Urinary bladder (tissue), 4 donors: ENCODE results near the gene DPPA5. TPM values are rescaled to one million over a fixed set of nuclear protein-coding genes. Genes with fewer than 3 reads are reported as not detected.
A peak's percentile ranks its signal among the peaks of the same experiment; 100 is the strongest.
"Not testable (repeated sequence)": the region's sequence is repeated elsewhere in the genome, so short reads cannot be mapped to it uniquely, and the experiment has no call there.

Source experiments
- DNase-seq: peaks from one replicate; pipeline ENCODE4 v3.0.0-alpha.2; 2015; ENCODE audit errors: extremely low spot score
- H3K27ac ChIP-seq: one replicate; pipeline ENCODE4 v1.5.1; 2013; ENCODE audit warnings: low read depth, mild to moderate bottlenecking, moderate library complexity
- H3K36me3 ChIP-seq: one replicate; pipeline ENCODE4 v1.6.1; 2013; ENCODE audit warnings: mild to moderate bottlenecking, moderate library complexity; ENCODE audit not compliant: insufficient read depth
- H3K4me1 ChIP-seq: one replicate; pipeline ENCODE4 v1.6.1; 2013; ENCODE audit warnings: mild to moderate bottlenecking, moderate library complexity; ENCODE audit not compliant: insufficient read depth
- H3K4me3 ChIP-seq: one replicate; pipeline ENCODE4 v1.5.1; 2013; ENCODE audit warnings: low read depth, low read length
- WGBS: extraction: QIAGEN DNeasy Blood & Tissue Kit; methylation state at CpG from one replicate; pipeline ENCODE4 v1.1.7; 2013; 5-methylcytosine and 5-hydroxymethylcytosine counted together
- polyA plus RNA-seq: library from polyadenylated mRNA; stranded (reverse); fragments of 200-250 nt; gene quantifications from one replicate; pipeline ENCODE4 v1.2.3, GENCODE V29; 2013
- total RNA-seq: library from RNA; depleted of rRNA; stranded (reverse); fragments of >200 nt; gene quantifications from one replicate; pipeline ENCODE4 v1.2.3, GENCODE V29; 2014
- donor health status: healthy with polysubstance abuse.
- donor health status: healthy.

DPPA5 gene, protein sequence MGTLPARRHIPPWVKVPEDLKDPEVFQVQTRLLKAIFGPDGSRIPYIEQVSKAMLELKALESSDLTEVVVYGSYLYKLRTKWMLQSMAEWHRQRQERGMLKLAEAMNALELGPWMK
- total RNA-seq (not detected), polyA plus RNA-seq (not detected)

DNA sequence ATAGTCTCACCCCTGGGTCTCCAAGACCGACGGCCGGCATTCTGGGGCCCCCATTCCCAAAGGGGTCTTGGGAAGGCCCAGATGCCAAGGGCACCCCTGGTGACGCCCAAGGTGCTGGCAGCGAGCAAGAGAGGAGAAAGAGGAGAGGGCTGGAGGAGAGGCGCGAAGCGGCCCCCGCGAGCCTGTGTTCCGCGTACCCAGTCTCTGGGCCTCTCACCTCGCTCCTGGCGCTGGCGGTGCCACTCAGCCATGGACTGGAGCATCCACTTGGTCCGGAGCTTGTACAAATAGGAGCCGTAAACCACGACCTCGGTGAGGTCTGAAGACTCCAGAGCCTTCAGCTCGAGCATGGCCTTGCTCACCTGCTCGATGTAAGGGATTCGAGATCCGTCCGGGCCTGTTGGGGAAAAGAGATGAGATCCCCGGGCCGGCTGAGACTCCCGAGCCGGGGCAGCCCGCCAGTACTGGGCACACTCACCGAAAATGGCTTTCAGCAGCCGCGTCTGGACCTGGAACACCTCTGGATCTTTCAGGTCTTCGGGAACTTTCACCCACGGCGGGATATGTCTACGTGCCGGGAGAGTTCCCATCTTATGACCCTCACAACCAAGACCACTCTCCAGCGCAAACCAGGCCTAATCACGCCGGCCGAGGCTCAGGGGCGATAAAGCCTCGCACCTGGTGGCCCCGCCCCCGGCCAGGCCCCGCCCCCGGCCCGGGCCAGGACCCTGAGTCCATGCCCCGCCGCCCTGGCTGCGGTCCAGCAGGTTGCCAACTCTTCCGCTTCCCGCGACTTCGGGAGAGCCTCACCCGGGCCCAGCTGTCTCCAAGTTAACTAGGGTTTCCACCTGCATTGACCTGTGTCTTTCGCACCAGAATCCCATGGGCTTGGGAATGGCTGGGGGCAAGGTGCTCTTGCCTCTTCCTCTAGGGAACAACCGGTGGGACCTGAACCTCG is at the start of gene DPPA5:
TSS of gene DPPA5 (minus strand) at position 641 of the 958 bp plus-strand sequence. CDS start at position 590, 51 bp downstream.
- Histone ChIP-seq H3K4me3 (no peak within 1 kb of the TSS), H3K4me1 (no peaks in the 10 kb centered on the region), H3K36me3 (no peaks in the 10 kb centered on the region), H3K27ac (no peak within 1 kb of the TSS)
- 90% methylated on average over 59 of the region's 59 CpGs for WGBS
- no peak for DNase-seq

DNA sequence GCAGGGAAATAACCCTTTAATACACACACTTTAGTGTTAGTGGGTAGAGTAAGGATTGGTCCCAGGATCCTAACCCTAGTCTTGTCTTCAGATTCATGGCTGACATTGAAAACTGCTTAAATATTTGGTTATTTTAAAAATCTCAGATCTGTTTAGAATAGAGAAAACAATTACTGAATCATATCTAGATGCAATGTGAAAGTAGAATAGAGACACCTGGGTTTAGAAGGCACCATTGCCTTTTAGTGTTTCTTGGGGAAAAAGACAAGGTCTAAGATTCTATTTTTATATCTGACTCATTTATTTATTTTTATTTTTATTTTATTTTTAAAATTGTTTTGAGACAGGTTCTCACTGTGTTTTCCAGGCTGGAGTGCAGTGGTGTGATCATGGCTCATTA is 46.6 kb upstream of the DPPA5 start:
- no peaks in the 10 kb centered on the region for H3K4me1 ChIP-seq
- H3K4me3 ChIP-seq, result no peak overlapping the region
- no peak overlapping the region for H3K27ac ChIP-seq
- DNase-seq, result no peak
- H3K36me3 ChIP-seq, result no peaks in the 10 kb centered on the region

DNA sequence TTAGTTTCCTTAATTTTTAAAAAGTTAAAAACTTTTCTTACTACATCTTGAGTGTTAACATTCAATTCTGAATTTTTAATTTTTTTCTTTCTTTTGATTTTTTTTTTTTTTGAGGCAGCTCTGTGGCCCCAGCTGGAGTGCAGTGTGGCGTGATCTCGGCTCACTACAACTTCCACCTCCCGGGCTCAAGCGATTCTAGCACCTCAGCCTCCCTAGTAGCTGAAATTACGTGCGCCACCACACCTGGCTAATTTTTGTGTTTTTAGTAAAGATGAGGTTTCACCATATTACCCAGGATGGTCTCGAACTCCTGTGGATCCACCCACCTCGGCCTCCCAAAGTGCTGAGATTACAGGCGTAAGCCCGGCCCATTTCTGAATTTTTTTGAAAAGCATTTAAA is 41.8 kb upstream of the DPPA5 start:
- H3K36me3 ChIP-seq, result no peaks in the 10 kb centered on the region
- no peaks in the 10 kb centered on the region for H3K4me1 ChIP-seq
- H3K27ac ChIP-seq, result no peak overlapping the region
- no peak overlapping the region for H3K4me3 ChIP-seq
- WGBS, result 96% methylated on average over 10 of the region's 10 CpGs
- DNase-seq, result no peak

DNA sequence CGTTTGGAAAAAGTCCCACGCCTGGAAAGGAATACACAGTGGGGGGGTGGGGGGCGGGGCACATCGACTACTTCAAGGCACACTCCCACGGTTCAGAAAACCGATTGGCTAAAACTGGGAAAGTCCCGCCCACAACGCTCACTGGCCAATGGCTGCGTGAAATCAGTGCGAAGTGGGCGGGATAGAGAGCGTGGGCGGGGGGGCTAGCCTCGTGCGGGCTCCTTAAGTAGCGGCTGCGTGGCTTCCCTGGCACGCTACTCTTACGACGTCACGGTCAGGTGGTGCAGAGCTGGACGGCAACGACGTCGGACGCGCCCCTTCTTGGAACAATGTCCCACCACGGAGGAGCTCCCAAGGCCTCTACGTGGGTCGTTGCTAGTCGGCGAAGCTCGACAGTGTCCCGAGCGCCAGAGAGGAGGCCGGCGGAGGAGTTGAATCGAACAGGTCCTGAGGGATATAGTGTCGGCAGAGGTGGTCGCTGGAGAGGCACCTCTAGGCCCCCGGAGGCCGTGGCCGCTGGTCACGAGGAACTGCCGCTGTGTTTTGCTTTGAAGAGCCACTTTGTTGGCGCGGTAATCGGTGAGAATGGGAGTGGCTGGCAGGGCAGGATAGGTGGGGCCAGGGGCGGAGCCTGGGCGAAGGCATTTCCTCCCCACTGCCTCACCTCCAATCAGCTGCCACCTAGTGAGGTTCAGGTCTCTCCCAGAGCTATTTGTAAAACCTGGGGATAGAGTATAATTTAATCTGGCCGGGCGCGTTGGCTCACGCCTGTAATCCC is 40.7 kb upstream of the DPPA5 start, which contains the start of gene DDX43:
TSS of gene DDX43 (plus strand) at position 252 of the 778 bp plus-strand sequence. CDS start at position 330, 78 bp downstream.
- Histone ChIP-seq H3K27ac (no peak within 1 kb of the TSS), H3K36me3 (no peaks in the 10 kb centered on the region), H3K4me1 (no peaks in the 10 kb centered on the region), H3K4me3 (no peak within 1 kb of the TSS)
- WGBS, result 69% methylated on average over 54 of the region's 54 CpGs
- DNase-seq, result no peak

DNA sequence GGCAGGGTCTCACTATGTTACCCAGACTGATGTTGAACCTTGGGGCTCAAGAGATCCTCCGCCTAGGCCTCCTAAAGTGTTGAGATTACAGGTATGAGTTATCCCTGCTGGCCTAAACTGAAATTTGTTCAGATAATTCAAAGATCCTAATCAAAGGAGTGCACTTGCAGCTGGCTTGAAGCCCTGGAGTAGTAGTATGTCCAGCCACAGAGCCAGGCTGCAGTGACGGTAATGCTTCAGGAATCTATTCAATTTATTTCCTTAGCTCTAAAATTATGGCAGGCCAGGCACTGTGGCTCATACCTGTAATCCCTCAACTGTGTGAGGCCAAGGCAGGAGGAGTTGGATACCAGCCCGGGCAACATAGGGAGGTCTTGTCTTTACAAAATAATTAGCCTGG is 39.2 kb upstream of the DPPA5 start:
- DNase-seq, result no peak
- 85% methylated on average over 3 of the region's 3 CpGs for WGBS
- Histone ChIP-seq H3K4me1 (no peaks in the 10 kb centered on the region), H3K4me3 (no peak overlapping the region), H3K27ac (no peak overlapping the region), H3K36me3 (no peaks in the 10 kb centered on the region)

DNA sequence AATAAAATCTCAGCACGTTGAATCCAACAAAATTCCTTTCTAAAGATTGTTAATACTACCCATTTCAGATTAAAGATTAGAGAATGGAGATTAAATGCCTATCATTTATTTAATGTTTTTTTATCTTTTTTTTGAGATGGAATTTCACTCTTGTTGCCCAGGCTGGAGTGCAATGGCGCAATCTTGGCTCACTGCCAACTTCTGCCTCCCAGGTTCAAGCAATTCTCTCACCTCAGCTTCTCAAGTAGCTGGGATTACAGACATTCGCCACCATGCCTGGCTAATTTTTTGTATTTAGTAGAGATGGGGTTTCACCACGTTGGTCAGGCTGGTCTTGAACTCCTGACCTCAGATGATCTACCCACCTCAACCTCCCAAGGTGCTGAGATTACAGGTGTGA is 38.1 kb upstream of the DPPA5 start:
- not testable (repeated sequence) for H3K36me3 ChIP-seq, DNase-seq, H3K27ac ChIP-seq, H3K4me1 ChIP-seq, H3K4me3 ChIP-seq
- WGBS, result 66% methylated on average over 4 of the region's 4 CpGs

DNA sequence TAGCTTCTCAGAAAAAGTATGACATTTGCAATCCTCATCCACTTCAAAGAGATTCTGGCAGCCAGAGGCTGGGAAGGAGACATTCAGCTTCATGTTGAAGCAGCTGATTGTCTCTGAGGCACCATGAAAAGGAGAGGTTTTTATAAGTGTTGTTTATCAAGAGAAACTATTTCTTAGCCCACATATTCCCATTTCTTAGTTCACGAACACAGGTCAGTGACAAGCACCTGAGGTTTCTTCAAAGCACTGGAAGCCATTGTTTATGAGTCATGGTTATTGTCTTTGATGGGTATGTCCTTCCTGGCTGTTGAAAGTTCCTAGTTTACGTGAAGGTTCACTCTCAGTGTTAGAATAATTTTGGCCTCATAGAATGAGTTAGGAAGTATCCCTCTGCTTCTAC is 37.6 kb upstream of the DPPA5 start:
- WGBS, result 81% methylated on average over 2 of the region's 2 CpGs
- Histone ChIP-seq H3K36me3 (no peaks in the 10 kb centered on the region), H3K4me1 (no peaks in the 10 kb centered on the region), H3K4me3 (no peak overlapping the region), H3K27ac (no peak overlapping the region)
- no peak for DNase-seq

DNA sequence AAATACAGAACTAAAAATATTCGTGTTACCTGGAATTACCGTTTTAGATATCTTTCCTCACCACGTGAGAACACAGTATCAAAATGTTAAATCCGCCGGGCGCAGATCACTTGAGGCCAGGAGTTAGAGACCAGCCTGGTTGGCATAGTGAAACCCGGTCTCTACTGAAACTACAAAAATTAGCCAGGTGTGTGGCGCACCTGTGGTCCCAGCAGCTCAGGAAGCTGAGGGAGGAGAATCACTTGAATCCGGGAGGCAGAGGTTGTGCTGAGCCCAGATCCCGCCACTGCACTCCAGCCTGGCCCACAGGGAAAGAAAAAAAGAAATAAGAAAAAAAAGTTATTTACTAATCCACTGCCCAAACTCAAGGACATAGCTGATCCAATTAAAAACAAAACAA is 35.8 kb upstream of the DPPA5 start:
- Histone ChIP-seq H3K36me3 (no peaks in the 10 kb centered on the region), H3K4me1 (no peaks in the 10 kb centered on the region), H3K27ac (no peak overlapping the region), H3K4me3 (no peak overlapping the region)
- WGBS, result 88% methylated on average over 10 of the region's 10 CpGs
- no peak for DNase-seq

DNA sequence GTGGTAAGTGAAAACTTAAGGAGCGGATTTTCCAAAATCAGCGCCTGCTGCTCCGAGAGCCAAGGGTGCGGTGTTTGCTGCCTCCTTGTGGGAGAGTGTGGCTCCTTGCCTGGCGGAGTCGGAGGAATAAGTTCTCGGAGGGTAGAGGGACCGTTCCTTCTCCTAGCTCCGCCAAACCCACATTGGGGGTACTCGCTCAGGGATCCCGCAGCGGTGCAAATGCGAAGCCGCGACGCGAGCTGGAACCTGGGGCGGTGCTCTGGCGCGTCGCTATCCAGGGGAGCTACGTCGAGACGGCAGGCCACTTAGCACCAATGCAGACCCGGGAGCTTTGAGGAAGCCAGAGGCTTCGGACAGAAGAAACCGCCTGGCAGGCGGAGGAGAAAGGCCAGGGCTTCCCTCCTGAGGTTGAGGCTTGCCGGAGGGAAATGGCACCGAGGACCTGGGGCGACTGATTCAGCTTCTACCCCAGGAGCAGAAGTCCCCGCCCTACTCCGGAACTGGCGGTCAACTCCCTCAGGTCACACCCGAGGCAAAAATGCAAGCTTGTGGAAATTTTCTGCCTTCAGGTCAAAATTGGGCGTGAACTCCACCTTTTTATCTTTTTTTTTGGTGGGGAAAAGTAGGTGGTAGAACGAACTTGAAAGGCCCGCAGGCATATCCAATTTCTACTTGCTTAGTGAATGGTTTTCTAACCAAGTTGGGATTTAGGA is 34.9 kb upstream of the DPPA5 start:
- peak; percentile 4 for DNase-seq
- 3% methylated on average over 38 of the region's 38 CpGs for WGBS
- H3K27ac ChIP-seq, result no peak overlapping the region

DNA sequence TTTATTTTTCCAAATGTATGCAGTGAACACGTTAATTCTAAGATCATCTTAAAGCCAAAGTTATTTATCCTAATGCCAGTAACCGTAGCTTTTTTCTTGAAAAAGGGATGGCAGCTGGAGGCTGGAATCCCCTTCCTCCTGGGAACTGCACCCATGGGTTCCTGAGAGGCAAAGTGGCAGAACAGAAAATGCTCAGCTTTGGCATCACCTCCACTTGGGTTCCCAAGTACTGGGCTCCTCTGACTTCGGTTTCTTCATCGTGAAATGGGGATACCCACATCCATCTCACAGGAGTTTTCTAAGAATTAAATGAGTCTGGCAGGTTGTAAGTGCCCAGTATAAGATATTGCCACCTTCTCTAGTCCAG is 34.3 kb upstream of the DPPA5 start:
- DNase-seq, result no peak
- WGBS, result 34% methylated on average over 4 of the region's 4 CpGs
- Histone ChIP-seq H3K36me3 (no peaks in the 10 kb centered on the region), H3K4me1 (no peaks in the 10 kb centered on the region), H3K27ac (no peak overlapping the region), H3K4me3 (peak overlapping the region; percentile 35)

More for the DNA sequence above, 34.9 kb upstream of the DPPA5 start:
- Histone ChIP-seq H3K4me1 (no peaks in the 10 kb centered on the region), H3K36me3 (no peaks in the 10 kb centered on the region), H3K4me3 (peak overlapping the region; percentile 35)

DNA sequence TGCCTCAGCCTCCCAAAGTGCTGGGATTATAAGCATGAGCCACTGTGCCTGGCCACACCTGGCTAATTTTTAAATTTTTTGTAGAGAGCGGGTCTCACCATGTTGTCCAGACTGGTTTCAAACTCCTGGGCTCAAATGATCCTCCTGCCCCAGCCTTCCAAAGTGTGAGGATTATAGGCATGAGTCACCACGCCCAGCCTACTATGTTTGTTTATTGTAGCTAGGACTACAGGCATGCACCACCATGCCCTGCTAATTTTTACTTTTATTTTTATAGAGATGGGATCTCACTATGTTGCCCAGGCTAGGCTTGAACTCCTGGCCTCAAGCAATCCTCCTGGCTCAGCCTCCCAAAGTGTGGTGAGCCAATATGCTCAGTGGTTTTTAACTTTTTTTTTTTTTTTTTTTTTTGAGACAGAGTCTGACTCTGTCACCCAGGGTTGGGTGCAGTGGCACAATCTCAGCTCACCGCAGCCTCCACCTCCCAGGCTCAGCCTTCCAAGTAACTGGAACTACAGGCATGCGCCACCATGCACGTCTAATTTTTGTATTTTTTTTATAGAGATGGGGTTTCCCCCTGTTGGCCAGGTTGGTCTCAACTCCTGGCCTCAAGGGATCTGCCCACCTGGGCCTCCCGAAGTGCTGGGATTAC is 28.5 kb upstream of the DPPA5 start:
- Histone ChIP-seq H3K4me3 (no peak overlapping the region), H3K27ac (no peak overlapping the region), H3K4me1 (no peaks in the 10 kb centered on the region), H3K36me3 (no peaks in the 10 kb centered on the region)
- WGBS, result 87% methylated on average over 6 of the region's 6 CpGs
- DNase-seq, result no peak

DNA sequence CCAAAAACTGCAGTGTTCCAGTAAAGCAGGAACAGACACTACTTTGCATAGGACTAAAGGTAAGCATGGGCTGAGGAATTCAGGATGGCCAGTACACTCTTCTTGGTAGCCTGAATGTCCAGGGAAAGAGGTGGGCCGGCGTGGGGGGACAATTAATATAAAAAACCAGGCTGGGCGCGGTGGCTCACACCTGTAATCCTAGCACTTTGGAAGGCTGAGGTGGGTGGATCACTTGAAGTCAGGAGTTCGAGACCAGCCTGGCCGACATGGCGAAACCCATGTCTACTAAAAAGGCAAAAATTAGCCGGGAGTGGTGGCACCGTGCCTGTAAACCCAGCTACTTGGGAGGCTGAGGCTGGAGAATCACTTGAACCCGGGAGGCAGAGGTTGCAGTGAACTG is 27.5 kb upstream of the DPPA5 start:
- H3K4me3 ChIP-seq, DNase-seq, H3K36me3 ChIP-seq, H3K27ac ChIP-seq, H3K4me1 ChIP-seq: not testable (repeated sequence)
- 95% methylated on average over 10 of the region's 10 CpGs for WGBS

DNA sequence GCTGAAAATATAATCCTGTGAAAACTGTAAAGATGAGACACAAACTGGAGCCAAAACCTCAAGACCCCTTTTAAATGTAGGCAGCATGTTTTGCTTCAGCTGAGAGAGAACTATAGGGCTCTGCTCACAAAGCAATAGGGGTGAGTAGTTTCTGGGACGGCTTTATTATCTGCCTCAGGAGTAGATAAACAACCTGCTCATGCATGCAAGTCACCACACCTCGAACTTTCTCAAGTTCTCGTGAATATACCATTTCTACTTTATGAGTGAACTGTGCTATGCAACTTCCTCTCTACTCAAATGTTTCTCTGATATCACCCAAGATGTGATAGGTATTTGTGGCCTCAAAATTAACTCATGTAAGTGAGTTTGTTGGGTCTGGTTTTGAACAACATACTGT is 23.1 kb upstream of the DPPA5 start:
- H3K4me3 ChIP-seq, result no peak overlapping the region
- H3K4me1 ChIP-seq, result no peaks in the 10 kb centered on the region
- WGBS, result 36% methylated on average over 3 of the region's 3 CpGs
- H3K27ac ChIP-seq, result no peak overlapping the region
- no peaks in the 10 kb centered on the region for H3K36me3 ChIP-seq
- no peak for DNase-seq
